ENCODE measurements around the gene LOXL1.
A peak's percentile ranks its signal among the peaks of the same experiment; 100 is the strongest.
"Not testable (repeated sequence)": the region's sequence is repeated elsewhere in the genome, so short reads cannot be mapped to it uniquely, and the experiment has no call there.

The LOXL1 gene

DNA sequence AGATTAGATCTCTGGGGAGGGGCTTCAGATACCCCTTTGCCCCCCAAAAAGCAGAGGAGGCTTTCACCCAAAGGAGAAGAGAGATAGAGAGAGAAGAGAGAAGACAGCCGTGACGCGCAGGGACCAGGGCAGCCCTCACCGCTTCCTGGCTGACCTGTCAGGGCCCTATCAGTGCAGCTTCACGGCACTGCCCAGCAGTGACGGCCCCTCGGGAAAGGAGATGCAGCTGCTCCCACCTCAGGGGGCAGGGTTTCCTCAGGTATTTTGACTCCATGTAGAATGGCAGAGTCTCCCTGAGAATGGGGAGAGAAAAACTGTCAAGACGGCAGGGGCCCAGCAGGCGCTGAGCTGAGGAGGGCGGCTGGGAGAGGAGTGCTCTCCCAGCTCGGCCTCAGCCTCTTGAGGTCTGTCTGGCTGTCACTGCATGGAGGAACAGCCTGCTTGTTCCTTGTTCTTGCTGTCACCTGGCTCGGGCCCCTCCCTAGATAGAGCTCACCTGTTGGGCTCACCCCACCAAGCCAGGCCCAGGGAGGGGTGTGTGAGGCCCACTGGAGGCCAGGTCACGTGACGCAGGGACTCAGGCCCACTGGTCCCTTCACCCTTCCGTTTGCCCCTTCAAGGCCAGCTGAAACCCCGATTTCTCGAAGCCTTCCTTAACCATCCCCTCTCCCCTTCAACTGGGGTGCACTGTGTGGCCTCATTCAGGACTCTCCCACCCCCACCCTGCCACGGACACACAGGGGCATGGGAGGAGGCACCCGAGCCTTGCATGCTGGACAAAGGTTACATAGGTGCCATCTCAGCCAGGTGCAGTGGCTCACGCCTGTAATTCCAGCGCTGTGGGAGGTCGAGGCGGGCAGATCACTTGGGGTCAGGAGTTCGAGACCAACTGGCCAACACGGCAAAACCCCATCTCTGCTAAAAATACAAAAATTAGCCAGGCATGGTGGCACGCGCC lies 28.2 kb downstream of the LOXL1 start:
- no peak for DNase-seq (ENCODE audit: low read depth)

DNA sequence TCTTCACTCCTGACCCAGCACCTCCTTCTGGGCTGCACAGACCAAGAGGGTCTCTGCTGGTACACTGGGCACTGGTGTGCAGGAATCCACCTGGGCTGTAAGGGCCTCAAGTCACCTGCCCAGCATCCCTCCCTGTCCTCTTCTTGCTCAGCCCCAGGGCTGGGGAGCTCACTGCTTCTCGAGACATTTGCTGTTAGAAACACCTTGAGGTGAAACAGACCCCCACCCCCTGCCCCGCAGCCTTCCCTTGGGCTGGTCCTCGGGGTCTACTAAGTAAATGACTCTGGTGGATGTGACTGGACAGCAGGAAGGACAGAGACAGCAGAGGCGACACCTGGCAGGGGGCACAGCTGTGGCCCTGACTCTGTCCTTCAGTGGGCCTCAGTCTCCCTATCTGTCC lies 29.1 kb downstream of the LOXL1 start:
- DNase-seq (ENCODE audit: low read depth): no peak

DNA sequence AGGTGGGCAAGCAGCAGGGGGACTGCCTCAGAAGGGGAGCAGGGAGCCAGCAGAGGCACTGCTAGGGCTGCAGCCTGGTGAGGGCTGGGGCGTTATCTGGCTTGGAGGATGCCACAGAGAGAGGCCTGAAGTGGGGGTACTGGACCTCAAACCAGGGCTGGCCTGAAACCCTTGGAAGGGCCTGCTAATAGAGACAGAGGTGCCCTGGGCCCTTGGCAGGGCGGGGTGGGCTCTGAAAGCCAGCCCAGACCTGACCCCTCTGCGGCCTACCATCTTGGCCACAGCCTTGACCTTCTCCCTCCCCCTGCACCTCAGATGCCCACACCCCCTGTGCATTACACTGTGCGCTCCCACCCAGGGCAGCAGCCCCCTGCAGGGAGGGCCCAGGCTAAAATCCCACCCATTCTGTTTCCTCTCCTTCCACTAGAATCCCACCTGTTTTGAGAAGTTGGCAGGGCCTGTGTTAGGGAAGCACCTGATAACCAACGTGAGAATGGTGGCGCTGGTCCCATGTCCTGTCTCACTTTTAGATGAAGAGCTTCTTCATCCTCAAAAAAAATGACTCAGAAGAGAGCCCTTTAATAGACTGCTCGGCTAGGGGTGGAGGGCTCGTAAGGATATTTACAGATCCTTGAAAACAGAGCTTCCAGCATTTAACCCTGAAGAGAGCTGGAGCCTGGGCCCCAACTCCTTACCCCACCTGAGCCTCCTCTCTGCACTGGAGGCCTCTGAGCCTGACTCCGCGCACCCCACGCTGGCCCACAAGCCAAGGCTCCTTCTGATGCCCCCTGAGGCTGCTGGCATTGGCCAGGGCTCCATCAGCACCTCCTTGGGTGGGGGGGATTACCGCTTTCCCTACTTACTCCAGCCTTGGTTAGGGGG lies 29.8 kb downstream of the LOXL1 start:
- no peak for DNase-seq (ENCODE audit: low read depth)

DNA sequence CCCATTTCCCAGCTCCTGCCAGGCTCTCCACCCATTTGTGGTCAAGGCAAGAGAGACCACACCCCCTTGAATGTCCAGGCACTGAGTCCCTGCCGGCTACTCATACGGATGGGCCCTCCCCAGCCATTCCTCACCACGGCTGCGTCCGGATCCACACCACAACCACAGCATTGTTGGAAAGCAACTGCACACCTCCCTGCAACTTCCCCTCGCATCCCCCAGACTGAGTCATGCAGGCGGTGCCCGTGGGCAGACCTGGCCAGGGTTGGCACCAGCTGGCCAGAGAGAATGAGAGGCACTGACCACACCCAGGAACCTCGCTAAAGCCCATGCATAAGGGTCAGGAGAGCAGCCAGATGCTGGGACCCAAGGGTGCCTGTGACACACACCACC lies 30.5 kb downstream of the LOXL1 start:
- no peak for DNase-seq (ENCODE audit: low read depth)

DNA sequence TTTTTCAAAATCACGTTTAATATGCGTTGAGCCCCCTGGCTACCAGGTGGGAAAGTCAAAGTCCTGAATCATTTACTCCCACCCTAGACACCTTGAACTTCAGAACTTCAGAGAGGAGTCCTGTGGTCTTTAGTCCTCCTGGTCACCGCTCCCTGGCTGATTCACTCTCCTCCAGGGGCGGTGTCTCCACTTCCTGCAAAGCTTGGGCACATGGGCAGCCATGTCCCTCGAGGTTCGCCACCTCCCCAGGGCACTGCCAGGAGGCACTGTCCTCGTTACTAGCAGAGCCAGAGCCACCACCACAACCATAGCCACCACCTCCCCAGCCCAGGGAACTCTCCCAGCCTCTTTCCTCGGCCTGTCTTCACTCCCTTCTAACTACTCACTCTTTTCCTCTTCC lies 31.0 kb downstream of the LOXL1 start:
- DNase-seq (ENCODE audit: low read depth): no peak

DNA sequence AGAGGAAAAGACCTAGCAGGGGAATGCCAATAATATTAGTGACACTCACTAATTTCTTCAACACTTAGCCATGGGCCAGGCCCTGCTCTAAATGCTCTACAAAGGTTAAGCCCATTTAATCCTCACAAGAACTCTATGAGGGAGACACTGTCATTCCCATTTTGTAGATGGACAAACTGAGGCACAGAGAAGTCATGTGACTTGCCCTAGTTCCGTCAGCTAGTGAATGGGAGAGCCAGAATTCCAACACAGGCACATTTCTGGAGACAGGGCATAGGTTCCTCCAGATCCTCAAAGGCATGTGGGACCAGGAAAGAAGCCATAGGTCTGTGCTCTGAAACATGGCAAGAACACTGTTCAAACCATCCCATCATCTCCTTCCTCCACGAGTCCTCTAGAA lies 31.5 kb downstream of the LOXL1 start:
- DNase-seq (ENCODE audit: low read depth): no peak

DNA sequence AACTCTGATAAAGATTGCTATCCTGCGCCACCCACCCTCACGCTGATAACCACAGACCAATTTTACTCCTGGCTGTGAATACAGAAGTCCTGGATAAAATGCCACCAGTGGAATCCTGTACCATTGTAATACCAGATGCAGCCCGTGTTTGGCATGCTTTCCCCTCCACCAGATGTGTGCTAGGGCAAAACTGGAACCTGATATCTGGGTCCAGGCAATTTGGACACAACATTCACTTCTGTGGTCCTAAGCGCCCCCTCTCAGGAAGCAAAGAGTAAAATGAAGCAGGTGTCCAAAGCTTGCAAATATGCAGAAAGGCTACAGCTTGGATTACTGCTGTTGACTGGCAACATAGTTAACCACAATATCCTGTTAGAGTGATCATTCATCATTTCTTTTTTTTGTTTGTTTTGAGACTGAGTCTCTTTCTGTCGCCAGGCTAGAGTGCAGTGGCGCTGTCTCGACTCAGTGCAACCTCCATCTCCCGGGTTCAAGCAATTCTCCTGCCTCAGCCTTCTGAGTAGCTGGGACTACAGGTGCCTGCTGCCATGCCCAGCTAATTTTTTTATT lies 32.8 kb downstream of the LOXL1 start:
- no peak for DNase-seq (ENCODE audit: low read depth)

DNA sequence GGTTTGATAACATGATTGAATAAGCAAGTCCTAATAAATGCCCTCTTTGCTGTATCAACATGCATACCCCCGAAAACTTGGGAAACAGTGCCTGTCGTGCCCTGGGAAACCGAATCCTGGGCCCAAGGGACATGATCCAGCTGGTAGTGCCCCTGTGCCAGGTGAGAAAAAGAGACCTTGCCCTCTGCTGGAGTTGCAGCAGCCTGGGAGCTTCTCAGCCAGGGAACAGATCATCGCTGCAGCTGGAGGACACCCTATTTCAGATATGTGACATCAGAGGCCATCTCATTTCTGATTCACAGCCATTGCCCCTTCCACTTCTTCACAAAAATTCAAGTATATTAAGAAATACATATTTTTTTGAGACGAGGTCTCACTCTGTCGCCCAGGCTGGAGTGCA lies 33.5 kb downstream of the LOXL1 start:
- DNase-seq (ENCODE audit: low read depth): no peak

DNA sequence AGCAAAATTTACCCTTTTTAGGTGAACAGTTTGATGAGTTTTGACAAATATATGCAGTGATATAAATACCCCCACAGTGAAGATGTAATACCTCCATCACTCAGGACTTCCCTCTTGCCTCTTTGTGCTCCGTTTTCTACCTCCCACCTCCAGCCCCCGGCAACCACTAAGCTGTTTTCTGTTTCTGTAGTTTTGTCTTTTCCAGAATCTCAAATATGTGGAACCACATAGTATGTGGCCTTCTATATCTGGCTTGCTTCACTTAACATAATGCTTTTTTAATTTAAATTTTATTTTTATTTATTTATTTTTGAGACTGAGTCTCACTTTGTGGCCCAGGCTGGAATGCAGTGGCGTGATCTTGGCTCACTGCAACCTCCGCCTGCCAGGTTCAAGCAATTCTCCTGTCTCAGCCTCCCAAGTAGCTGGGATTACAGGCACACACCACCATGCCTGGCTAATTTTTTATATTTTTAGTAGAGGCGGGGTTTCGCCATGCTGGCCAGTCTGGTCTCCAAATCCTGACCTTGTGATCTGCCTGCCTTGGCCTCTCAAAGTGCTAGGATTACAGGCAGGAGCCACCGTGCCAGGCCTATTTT lies 34.3 kb downstream of the LOXL1 start:
- DNase-seq (ENCODE audit: low read depth): not testable (repeated sequence)

DNA sequence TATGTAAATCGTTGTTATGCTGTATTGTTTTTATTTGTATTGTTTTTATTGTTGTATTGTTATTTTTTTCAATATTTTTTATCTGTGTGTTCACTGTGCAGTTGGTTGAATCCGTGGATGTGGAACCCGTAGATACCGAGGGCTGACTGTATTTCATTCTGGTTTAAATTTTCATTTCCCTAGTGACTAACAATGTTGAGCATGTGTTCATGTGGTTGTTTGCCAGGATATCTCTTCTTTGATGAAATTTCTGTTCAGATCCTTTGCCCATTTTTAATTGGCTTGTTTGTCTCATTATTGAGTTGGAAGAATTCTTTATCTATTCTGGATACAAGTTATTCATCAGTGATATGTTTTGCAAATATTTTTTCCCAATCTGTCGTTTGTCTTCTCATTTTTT lies 36.2 kb downstream of the LOXL1 start:
- DNase-seq (ENCODE audit: low read depth): no peak

DNA sequence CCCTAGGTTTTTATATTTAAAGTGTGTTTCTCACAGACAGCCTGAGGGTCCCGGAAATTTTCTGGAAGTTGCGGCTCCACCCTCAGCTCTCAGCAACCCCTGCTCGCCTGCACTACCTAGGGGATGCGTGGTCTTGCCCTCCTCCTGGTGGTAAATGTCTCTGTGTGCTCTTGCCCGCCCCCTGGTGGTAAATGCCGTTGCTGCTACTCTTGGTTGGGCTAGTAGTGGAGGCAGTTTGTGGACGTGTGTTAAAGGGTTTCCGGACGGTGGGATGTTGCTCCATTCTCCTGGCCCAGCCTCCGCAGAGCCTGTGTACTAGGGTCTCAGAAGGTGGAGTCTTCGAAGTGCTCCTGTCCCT lies 38.5 kb downstream of the LOXL1 start:
- DNase-seq (ENCODE audit: low read depth): peak; percentile 76

DNA sequence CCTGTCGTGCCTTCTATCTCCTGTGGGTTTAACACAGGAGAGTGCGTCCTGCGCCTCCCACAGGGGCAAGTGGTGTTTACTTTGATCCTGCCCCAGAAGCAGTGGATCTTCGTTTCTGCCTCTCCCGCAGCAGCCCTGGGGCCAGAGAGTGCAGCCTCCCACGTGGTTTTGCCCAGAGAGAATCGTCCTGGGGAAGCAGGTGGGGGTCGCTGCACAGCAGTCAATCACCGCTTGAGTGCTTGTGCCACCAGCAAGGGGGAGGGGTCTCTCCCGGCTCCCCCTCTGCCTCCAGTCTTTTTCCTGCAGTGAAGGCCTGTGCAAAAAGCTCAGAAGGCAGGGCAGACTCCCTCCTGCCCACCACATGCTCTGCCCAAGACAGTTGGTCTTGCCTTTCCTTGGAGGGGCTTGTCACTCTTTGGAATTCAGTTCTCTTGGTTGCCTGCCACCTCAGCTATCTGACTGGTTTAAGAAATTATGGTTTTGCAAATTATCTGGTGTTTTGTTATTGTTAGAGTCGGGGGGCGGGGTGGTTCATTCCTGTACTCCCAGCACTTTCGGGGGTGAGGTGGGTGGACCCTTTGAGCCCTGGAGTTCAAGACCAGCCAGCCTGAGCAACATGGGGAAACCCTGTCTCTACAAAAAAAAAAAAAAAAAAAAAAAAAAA lies 39.0 kb downstream of the LOXL1 start:
- DNase-seq (ENCODE audit: low read depth): no peak

DNA sequence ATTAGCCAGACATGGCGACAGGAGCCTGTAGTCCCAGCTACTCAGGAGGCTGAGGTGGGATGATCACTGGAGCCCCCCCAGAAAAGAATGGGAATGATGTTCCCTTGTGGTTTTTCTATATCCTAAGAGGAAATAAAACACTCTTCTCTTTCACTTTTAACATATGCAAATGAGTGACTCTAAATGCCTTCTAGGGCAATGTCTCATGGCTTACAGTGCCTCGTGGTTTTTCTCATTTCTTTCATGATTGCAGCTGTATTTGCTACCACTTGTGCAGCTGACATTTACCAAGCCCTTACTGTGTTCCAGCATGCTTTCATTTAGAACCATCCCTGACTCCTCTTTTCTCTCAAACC lies 39.5 kb downstream of the LOXL1 start:
- no peak for DNase-seq (ENCODE audit: low read depth)

DNA sequence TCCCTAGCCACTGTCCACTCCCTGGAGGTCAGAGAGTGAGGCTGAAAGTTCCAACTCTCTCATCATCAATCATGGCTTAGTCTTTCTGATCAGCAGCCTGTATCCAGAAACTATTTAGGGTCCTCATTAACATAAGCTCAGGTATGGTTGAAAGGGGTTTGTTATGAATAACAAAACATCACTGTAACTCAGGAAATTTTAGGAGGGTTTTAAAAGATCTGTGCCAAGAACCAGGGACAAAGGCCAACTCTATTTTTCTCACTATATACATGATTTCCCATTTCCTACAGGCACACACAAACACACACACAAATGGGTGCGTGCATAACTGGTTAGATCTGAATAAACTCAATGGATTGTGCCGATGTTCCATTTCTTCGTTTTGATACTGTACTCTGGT lies 42.2 kb downstream of the LOXL1 start:
- DNase-seq (ENCODE audit: low read depth): no peak

DNA sequence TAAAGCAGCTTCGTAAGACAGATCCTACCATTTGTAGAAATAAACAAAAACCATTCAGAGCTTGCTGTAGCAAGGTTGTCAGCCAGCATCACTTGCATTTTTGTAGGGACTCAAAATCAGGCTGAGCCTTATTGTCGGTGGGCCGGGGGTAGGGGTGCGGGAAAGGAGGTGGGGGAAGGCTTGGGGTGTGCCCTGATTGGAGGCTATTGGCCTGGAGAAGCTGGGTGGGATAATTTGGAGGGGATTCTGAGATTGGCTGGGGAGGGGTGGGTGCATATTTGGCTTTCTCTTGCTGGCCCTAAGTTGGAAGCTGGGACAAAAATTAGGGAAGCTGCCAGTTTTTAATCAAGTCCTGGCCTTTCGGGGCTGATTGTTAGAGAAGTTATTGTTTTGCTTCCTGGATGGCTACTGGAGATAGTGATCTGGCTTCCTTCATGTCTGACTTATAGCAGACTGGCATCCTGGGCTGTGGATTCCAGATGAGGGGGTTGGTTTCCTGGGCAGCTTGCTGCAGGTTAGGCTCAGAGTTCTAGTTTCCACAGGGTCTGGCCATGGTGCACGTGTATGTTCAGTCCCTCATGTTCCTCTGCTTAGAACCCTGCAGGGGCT lies 43.0 kb downstream of the LOXL1 start:
- DNase-seq (ENCODE audit: low read depth): no peak

DNA sequence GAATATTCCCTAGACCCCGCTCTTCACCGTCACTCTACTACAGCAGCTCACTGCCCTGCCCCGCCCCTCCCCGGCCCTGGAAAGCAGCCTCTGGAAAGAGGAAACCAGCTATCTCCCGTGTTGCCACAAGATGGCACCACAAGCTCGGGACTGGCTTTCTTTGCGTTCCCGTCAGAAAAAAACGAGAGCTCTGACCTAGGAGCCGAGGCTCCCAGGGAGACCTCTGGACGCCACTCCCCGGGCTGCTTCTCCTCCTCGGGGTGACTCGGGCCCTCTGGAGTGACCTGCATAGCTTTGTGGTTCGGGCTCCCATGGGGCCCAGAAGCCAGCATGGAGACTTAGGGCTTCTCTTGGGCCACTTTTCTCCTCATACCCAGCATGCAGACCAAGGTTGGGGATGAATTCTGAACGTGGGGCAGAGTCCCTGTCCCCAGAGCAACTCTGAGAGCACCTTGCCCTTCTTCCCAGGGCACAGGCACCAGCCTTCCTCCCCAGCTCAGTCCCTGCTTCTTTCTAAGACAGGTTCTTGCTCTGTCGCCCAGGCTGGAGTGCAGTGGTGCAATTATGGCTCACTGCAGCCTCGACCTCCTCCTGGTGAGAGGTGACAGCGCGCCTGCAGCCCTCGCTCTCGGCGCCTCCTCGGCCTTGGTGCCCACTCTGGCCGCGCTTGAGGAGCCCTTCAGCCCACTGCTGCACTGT lies 46.9 kb downstream of the LOXL1 start:
- DNase-seq (ENCODE audit: low read depth): peak; percentile 60

DNA sequence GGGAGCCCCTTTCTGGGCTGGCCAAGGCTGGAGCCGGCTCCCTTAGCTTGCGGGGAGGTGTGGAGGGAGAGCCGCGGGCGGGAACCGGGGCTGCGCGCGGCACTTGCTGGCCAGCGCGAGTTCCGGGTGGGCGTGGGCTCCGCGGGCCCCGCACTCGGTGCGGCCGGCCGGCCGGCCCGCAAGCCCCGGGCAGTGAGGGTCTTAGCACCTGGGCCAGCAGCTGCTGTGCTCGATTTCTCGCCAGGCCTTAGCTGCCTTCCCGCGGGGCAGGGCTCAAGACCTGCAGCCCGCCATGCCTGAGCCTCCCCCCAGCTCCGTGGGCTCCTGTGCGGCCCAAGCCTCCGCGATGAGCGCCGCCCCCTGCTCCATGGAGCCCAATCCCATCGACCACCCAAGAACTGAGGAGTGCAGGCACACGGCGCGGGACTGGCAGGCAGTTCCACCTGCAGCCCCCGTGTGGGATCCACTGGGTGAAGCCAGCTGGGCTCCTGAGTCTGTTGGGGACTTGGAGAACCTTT lies 47.5 kb downstream of the LOXL1 start:
- DNase-seq (ENCODE audit: low read depth): not testable (repeated sequence)

DNA sequence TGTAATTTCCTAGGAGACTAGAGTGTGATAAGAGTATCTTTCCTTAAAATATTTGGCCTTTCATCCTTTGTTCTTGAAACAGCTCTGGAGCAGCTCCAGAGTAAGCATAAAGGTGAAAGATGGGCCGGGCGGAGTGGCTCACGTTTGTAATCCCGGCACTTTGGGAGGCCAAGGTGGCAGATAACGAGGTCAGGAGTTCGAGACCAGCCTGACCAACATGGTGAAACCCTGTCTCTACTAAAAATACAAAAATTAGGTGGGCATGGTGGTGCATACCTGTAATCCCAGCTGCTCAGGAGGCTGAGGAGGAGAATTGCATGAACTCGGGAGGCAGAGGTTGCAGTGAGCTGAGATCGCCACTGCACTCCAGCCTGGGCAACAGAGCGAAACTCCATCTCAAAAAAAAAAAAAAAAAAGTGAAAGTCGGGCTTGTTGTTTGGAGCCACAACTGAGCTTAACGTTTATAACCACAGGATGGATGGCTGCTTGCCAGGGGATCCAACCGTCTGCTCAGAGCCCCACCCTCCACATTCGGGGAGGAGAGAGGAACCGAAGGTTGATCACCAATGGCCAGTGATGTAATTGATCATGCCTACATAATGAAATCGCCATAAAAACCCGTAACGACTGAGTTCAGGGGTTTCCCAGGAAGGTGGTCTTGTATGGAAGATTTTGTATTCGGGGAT lies 49.3 kb downstream of the LOXL1 start:
- not testable (repeated sequence) for DNase-seq (ENCODE audit: low read depth)

DNA sequence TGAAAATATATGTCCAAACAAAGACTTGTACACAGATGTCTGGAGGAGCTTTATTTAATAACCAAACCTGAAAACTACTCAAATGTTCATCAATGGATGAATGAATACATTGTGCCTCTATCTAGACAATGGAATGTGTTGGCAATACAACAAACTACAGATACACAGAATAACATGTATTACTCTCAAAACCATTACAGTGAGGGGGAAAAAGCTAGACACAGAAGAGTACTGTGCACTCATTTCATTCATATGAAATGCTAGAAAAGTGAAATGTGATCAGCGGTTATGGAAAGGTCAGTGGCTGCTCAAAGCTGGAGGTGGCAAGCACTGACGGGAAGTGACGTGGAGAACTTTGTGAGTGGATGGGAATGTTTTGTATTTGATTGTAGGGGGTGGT lies 52.6 kb downstream of the LOXL1 start:
- no peak for DNase-seq (ENCODE audit: low read depth)

DNA sequence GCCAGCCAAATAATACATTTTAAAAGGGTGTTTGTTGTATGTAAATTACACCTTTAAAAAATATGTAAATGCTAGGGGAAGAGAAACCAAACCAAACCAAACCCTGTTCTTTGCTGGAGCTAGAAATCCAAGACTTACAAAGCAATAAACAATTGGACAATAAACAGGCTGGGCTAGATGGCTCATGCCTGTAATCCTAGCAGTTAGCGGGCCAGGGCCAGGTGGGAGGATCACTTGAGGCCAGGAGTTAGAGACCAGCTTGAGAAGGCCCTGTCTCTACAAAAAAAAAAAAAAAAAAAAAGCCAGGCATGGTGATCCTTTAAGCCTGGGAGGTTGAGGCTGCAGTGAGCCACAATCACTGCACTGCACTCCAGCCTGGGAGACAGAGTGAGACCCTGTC lies 53.4 kb downstream of the LOXL1 start:
- DNase-seq (ENCODE audit: low read depth): no peak

Measured in activated T-helper 1 cell treated with Interleukin-2 at 50 U/mL for 16 hours (primary cell).